ENCODE results near the gene SMG1.

- TF ChIP-seq BCL11B (tag by site-specific recombination; IDR thresholded peaks at IDR 0.05; ENCODE audit: low read depth) (no peak), ZNF175 (tag by site-specific recombination; IDR thresholded peaks at IDR 0.05) (no peak), CTCF (tag by site-specific recombination; IDR thresholded peaks at IDR 0.05) (no peak)
Measured at GRCh38 chr16:18959031-18959505, 32.9 kb upstream of the SMG1 start.

Measured in HEK293 (cell line).